Right ventricle myocardium inferior (tissue), 1 donor: Measurements from ENCODE around the gene TMEM178B. TPM values are rescaled to one million over a fixed set of nuclear protein-coding genes. Genes with fewer than 3 reads are reported as not detected.
"Not testable (repeated sequence)": the region's sequence is repeated elsewhere in the genome, so short reads cannot be mapped to it uniquely, and the experiment has no call there.

Experiments
- ATAC-seq: fragments of 200-7000 bp; cut with Tn5 transposase; one replicate; pipeline ENCODE4 v1.9.1; 2020; ENCODE audit warnings: mild to moderate bottlenecking, moderate library complexity
- DNase-seq: peaks from one replicate; pipeline ENCODE4 v3.0.0; 2021; ENCODE audit errors: missing footprints
- intact Hi-C: fragments of 100-400 bp; cut with DNase I; formaldehyde crosslinking; loops from one replicate; pipeline ENCODE4 v1.11.0; 2022
- total RNA-seq: library from RNA; stranded (reverse); fragmentation: NEBNext Ultra II Directional; extraction: Animal tissue kit (Norgen Biotek cat#: 25700); gene quantifications from one replicate; pipeline ENCODE4 v1.2.1, GENCODE V29; 2021
- donor health status: DM: no; HTN: yes; CAD: no; lungs with severe emphysema.

The TMEM178B gene
- total RNA-seq, 1 donor from 2014 or later = 31.7 TPM

DNA sequence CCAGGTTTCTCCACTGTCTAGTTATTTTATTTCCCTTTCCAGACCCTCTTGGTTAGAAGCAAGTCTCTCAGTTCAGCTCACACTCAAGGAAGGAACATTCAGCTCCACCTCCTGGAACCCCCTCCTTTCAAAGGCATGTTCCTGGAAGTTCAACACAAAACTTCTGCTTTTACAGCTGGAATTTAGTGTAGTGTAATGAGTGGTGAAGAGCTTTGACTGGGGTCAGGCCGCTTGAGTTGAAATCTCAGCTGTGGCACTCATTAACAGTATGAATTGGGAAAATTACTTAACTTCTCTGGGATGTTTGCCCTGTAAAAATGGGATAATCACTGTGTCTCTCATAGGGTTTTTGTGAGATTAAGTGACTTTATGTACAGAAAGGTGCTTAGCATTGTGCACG is 91.7 kb downstream of the TMEM178B start:
- DNase-seq = no peak
- no peak for ATAC-seq
- intact Hi-C loops = no loop called here

DNA sequence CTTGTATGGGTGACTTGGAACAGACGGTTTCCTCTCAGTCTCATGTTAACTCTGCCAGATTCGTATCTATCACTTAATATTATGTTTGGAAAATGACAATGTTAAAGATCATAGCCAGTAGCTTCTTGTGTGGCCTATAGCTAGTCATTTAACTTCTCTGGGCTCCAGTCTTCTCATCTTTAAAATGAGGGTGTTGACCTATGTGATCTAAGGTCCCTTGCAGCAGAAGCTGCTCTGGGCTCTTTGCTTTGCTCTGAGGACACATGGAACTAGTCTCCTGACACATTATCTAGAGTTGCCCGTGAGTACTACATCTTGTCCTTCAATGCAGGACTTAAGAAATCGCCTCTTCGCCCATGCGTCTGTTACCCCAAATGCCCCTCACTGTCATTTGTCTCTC is 93.1 kb downstream of the TMEM178B start:
- no peak for DNase-seq
- intact Hi-C loops = no loop called here
- ATAC-seq = no peak

DNA sequence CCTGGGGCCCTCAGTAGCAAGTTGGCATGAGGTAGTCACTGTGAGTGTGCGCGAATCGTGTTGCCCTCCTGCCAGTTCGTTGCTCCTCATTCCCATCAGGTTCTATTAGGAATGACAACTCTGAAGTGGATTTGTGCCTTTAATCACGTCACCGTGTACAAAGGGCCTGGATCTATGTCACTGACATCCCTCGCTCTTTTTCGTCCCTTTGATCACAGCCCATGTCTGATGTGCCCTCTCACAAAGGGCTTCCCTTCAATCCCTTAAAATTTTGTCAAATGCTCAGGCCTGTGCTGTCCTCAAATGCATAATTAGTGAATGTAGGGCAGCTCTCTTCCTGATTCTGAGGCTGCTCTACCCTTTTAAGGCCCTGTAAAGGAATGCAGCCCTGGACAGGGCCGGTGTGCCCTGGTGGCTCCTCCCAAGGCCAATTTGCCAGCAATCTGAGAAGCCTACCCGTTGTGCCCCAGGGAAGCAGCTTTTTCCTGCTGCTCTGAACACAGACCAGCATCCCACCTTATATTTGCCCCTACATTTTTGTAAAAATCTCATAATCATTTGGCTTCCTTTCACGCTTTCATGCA is 93.6 kb downstream of the TMEM178B start:
- intact Hi-C loops = no loop called here
- ATAC-seq = no peak
- no peak for DNase-seq

DNA sequence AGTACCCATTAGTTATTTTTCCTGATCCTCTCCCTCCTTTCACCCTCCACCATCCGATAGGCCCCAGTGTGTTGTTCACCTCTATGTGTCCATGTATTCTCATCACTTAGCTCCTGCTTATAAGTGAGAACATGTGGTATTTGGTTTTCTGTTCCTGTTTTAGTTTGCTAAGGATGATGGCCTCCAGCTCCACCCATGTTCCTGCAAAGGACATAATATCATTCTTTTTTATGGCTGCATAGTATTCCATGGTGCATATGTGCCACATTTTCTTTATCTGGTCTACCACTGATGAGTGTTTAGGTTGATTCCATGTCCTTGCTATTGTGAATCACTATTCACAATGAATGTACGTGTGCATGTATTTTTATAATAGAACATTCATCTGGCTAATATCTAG is 95.3 kb downstream of the TMEM178B start:
- DNase-seq, intact Hi-C loops, ATAC-seq: not testable (repeated sequence)

DNA sequence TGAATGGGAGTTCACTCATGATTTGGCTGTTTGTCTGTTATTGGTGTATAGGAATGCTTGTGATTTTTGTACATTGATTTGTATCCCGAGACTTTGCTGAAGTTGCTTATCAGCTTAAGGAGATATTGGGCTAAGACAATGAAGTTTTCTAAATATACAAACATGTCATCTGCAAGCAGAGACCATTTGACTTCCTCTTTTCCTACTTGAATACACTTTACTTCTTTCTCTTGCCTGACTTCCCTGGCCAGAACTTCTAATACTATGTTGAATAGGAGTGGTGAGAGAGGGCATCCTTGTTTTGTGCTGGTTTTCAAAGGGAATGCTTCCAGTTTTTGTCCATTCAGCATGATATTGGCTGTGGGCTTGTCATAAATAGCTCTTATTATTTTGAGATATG is 101.9 kb downstream of the TMEM178B start:
- DNase-seq, ATAC-seq, intact Hi-C loops: not testable (repeated sequence)

DNA sequence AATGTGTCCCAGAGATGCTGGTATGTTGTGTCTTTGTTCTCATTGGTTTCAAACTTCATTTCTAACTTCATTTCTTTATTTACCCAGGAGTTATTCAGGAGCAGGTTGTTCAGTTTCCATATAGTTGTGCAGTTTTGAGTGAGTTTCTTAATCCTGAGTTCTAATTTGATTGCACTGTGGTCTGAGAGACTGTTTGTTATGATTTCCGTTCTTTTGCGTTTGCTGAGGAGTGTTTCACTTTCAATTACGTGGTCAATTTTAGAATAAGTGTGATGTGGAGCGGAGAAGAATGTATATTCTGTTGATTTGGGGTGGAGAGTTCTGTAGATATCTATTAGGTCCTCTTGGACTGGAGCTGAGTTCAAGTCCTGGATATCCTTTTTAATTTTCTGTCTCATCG is 103.3 kb downstream of the TMEM178B start:
- intact Hi-C loops, DNase-seq, ATAC-seq: not testable (repeated sequence)

DNA sequence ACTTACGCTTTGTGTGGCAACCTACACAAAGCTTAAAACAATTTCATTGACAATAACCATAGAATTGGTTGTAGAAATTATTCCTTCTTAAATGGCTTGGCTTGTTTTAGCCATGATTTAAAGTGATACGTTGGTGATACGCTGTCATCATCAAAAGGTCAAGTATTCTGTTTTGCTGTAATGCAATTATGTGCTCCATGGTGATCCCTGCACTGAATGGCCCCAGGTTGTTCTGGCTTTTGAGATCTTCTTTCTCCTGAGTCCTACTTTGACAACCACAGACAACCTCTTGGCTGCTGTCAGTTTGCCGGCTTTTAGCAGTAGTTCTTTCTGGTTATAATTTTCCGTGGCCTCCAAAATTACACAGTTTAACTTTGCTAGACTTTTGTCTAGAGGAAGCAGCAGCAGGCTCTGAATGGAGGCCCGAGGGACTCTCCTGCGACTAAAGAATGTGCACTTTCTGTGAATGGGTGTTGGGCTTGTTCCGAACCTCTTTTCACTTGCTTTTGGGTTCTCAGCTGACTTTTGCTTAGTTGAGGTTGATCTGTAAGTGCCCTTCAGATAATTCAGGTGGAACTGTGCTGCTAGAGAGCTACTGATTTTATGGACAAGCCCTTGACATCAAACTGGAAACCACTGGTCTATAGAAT is 104.7 kb downstream of the TMEM178B start:
- intact Hi-C loops = no loop called here

DNA sequence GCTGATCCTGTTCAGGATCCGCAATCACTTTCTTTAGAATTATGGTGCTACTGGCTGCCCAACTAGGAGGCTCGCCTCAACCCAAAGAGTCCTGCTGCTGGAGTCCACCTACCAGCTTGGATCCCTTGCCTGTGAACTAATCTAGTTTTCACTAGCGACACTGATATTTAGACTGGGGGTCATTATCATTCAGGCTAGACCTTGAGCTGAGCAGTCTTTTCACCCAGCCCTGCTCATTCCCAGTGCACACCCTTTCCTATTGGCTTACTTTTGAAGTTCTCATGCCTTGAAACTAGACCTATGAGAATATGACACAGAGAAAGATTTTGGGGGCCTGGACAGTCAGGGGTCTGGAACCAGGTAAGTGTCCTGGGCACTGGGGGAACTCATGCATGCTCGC is 107.9 kb downstream of the TMEM178B start:
- ATAC-seq = no peak
- intact Hi-C loops = no loop called here
- no peak for DNase-seq

More for the DNA sequence above, 104.7 kb downstream of the TMEM178B start:
- DNase-seq = no peak
- ATAC-seq = no peak

DNA sequence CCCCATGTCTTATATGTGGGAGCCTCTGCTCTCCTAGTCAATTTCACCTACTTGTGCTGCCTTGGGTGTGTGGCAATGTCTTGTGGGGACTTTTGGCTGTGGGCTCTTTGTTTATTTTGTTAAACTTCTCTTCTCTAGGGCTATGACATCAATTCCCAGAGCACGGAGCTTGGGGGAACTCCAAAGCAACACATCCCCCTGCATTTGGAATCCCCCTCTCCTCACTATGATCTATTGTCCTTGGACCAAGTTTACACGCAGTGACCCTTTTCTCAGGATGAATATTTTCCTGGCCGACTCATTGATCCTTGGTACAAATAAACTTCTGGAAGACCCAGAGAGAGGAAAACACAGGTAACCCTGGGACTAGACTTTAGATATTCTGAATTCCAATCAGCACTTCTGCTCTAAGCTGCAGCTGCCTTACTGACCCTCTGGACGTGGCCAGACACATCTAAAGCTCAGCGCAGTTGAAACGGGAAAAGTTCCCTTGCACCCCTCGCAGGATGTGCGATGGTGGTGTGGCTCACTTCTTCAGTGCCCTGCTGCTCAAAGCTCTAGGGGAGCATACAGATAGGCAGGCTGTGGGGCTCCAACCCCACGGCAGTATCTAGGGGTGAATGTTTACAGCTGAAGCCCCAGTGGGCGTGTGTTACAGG is 110.8 kb downstream of the TMEM178B start:
- DNase-seq (no peak), ATAC-seq (no peak)
- intact Hi-C loops = no loop called here

DNA sequence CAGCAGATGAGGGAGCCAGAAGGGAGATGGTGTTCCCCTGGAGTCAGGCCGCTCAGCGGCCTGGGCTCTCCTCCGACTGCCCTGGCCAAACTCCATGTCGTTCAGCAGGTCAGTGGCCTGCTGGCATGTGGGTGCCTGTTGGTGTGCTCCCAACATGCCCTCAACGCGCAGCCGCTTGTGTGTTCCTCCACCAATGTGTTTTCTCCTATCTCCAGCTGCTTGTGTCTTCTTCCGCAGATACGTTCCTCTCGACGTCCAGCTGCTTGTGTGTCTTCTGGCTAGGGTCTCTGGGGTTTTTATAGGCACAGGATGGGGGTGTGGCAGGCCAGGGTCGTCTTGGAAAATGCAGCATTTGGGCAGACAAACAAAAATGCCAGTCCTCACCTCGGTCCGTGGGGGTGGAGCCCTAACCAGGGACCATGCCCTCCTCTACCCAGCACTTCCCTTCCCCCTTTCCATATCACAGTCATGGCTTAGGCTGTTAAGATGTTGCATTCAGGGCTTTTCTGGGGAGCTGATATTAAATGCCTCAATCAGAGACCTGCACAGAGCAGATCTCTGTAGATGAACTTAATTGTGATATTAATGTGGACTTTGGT is 111.6 kb downstream of the TMEM178B start:
- ATAC-seq = no peak
- intact Hi-C loops = no loop called here
- DNase-seq = no peak

DNA sequence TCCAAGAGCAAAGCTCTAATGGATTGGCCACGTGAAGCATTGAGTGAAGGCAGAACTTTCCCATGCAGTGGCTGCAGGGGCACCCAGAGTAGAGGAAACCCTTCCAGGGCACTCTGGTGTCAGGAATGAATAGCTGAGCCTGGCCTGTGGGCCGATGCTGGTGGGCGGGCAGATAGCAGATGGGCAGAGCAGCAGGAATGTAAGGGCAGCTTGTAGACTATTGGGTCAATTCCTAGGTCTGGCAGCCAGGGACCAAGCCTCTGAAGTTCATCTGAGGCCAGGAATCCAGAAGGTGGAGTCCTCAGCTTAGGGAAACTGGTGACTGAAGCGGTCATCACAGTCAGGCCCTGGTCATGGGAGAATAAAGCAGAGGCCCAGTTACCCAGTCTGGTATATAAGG is 115.4 kb downstream of the TMEM178B start:
- intact Hi-C loops = no loop called here

DNA sequence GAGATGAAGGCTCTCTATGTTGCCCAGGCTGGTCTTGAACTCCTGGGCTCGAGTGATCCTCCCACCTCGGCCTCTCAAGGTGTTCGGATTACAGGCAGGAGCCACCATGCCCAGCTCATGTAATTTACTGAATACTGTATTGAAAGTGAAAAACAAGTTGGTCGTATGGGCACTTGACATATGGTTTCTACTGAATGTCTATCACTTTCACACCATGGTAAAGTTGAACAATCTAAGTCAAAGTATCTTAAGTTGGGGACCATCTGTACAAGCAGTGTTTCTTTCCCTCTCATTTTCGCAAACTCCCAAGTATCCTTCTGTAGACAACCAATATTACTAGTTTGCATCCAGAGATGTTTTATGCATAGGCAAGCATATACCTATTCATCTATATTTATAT is 116.6 kb downstream of the TMEM178B start:
- intact Hi-C loops = no loop called here
- no peak for DNase-seq
- no peak for ATAC-seq

More for the DNA sequence above, 115.4 kb downstream of the TMEM178B start:
- DNase-seq (no peak), ATAC-seq (no peak)

DNA sequence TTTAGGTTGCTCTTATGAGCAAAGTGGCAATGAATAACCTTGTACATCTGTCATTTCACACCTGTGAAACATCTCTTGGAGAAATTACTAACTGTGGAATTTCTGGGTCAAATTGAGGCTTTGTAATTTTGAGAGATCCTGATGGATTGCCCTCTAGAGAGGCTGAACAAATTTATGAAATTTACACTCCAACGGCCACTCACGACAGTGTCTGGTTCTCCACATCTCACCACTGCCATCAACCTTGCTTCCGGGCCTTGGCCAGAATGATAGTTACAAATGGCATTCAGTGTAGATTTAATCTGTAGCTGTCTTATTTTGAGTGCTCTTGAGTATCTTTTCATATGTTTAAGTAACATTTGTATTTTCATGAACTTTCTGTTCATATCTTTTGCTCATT is 117.4 kb downstream of the TMEM178B start:
- intact Hi-C loops = no loop called here
- DNase-seq (no peak), ATAC-seq (no peak)

DNA sequence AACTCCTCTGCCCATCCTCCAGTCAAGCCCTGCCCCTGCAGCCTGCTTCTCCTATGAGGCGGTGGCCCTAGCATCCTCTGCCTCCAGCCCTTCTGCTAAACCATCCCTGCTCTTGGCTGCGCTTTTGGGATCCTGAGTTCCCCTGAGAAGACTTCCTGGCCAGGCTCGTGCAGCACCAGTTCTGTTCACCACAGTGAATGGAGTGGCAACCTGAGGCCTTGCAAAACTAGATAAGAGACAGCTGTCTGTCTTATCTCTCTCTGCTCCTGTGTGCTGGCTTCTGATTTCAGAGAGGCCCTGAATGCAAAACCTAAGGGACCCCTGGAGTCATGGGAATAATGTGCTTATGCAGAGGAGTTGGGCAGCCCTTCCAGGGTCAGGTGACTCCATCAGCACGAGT is 119.2 kb downstream of the TMEM178B start:
- intact Hi-C loops = no loop called here
- ATAC-seq (no peak), DNase-seq (no peak)

DNA sequence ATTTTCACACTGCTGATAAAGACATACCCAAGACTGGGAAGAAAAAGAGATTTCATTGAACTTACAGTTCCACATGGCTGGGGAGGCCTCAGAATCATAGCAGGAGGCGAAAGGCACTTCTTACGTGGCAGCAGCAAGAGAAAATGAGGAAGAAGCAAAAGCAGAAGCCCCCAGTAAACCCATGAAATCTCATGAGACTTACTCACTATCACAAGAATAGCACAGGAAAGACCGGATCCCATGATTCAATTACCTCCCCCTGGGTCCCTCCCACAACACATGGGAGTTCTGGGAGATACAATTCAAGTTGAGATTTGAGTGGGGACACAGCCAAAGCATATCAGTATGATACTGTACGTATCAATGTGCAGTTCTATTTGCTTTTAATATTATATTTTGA is 121.9 kb downstream of the TMEM178B start:
- DNase-seq, intact Hi-C loops, ATAC-seq: not testable (repeated sequence)

DNA sequence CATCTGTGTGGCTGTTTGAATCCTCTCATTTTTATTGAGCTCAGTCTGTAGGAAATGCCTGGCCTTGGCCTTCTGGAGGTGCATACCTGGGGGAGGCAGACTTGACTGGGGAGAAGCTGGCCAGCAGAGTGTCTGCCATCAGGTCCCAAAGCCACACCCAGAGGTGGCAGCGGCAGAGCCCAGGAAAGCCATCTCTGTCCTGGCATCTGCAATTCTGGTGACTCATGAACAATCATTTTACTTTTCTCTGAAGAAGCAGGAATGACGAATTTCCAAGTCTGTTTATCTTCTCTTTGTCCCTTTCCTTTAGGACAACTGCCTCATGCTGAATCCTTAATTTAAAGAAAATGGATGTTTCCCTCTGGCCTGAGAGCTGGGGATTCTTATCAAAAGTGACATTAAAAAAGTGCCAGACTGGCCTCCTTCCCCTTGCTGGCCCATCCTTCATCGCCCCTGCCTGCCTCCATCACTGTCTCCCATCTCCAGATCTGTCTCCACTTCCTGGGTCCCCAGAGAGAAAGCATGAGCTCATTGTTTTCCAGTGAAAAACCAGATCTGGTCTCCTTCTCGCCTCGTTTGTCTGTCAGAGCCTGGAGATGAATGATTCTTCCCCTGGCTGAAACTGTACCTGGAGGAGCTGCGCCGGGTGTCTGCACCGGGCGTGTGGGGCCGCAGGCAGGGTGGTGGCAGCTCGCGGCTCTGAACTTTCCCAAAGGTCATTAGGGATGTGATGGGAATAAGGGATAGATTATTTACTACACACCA is 124.5 kb downstream of the TMEM178B start:
- DNase-seq (no peak), ATAC-seq (no peak)
- intact Hi-C loops = no loop called here

DNA sequence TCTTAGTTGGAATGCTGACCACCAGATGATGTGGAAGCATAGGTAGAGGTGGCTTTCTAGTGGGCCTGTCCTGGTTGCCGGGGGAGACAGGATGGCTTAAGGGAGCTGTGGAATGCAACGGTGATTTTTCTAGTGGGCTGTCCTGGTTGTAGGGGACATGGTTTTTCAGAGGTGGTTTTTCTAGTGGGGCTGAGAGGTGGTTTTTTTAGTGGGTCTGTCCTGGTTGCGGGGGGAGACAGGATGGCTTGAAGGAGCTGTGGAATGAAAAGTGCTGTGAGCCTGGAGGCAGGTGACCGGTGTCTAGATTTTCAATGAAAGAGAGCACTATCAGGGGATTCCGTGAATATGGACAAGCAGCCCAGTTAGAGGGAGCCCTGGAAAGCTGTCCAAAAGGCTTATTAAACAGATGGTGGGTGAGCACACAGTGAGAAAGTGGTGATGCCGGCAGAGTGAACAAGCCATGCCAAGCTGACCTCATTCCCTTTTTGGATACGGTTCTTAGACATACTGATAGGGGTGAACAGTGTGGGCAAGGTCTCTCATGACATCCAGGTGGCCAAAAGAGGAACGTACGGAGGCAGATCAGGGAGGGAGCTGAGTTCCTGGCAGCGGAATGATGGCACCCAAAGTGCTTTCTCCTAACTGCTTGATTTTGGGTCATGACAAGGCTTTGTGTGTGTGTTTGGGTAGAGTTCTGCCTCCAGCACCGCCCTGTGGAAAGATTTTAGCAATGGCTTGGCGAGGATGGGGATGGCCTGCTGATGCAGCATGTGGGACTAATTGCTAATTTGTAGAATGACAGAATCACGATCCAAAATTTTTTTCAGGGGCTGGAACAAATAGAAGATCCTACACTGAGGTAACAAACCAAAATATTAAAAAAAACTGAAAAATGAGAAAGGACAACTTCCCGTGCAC is 126.6 kb downstream of the TMEM178B start:
- no peak for DNase-seq
- intact Hi-C loops = no loop called here
- ATAC-seq = no peak
